ENCODE data around the gene S100A14.
A peak's percentile ranks its signal among the peaks of the same experiment; 100 is the strongest.

S100A14 gene

GRCh38 chr1:153616144-153616916 lies at the start of gene S100A14:
S100A14 (minus strand) TSS chr1:153616325; CDS start chr1:153615858, 467 bp downstream.
- H3K4me3 ChIP-seq (ENCODE audit: low read depth, low read length): no peak within 1 kb of the TSS

- no peak overlapping the region for H3K4me3 ChIP-seq (ENCODE audit: low read depth, low read length)
These were observed 47.1 kb upstream of the S100A14 start for GRCh38 chr1:153663211-153663610.

- no peak overlapping the region for H3K4me3 ChIP-seq (ENCODE audit: low read depth, low read length)
These were observed 46.1 kb upstream of the S100A14 start for GRCh38 chr1:153662269-153662668.

GRCh38 chr1:153661111-153661708 lies 45.1 kb upstream of the S100A14 start:
- no peak overlapping the region for H3K4me3 ChIP-seq (ENCODE audit: low read depth, low read length)

- H3K4me3 ChIP-seq (ENCODE audit: low read depth, low read length): peak overlapping the region; percentile 72
These were observed 43.5 kb upstream of the S100A14 start for GRCh38 chr1:153659656-153660055.

GRCh38 chr1:153659175-153659534 lies 43.0 kb upstream of the S100A14 start:
- peak overlapping the region; percentile 72 for H3K4me3 ChIP-seq (ENCODE audit: low read depth, low read length)

GRCh38 chr1:153658400-153659174 lies 42.5 kb upstream of the S100A14 start, which contains the start of gene SNAPIN:
SNAPIN (plus strand) TSS chr1:153658703; CDS start chr1:153658744, 41 bp downstream.
- H3K4me3 ChIP-seq (ENCODE audit: low read depth, low read length): peak within 1 kb of the TSS; percentile 72

- H3K4me3 ChIP-seq (ENCODE audit: low read depth, low read length): no peak overlapping the region
These were observed 39.2 kb upstream of the S100A14 start for GRCh38 chr1:153655333-153655732.

GRCh38 chr1:153652805-153653500 lies 36.8 kb upstream of the S100A14 start:
- no peak overlapping the region for H3K4me3 ChIP-seq (ENCODE audit: low read depth, low read length)

- H3K4me3 ChIP-seq (ENCODE audit: low read depth, low read length): no peak overlapping the region
These were observed 35.6 kb upstream of the S100A14 start for GRCh38 chr1:153651771-153652170.

- no peak overlapping the region for H3K4me3 ChIP-seq (ENCODE audit: low read depth, low read length)
These were observed 33.7 kb upstream of the S100A14 start for GRCh38 chr1:153649863-153650235.

- H3K4me3 ChIP-seq (ENCODE audit: low read depth, low read length): no peak overlapping the region
These were observed 33.2 kb upstream of the S100A14 start for GRCh38 chr1:153649137-153649862.

GRCh38 chr1:153648000-153648643 lies 32.0 kb upstream of the S100A14 start:
- H3K4me3 ChIP-seq (ENCODE audit: low read depth, low read length): no peak overlapping the region

- no peak overlapping the region for H3K4me3 ChIP-seq (ENCODE audit: low read depth, low read length)
These were observed 31.2 kb upstream of the S100A14 start for GRCh38 chr1:153647346-153647714.

- H3K4me3 ChIP-seq (ENCODE audit: low read depth, low read length): no peak overlapping the region
These were observed 30.7 kb upstream of the S100A14 start for GRCh38 chr1:153646672-153647345.

- H3K4me3 ChIP-seq (ENCODE audit: low read depth, low read length): no peak overlapping the region
These were observed 27.7 kb upstream of the S100A14 start for GRCh38 chr1:153643816-153644215.

GRCh38 chr1:153643100-153643499 lies 27.0 kb upstream of the S100A14 start:
- no peak overlapping the region for H3K4me3 ChIP-seq (ENCODE audit: low read depth, low read length)

GRCh38 chr1:153642161-153642560 lies 26.0 kb upstream of the S100A14 start:
- H3K4me3 ChIP-seq (ENCODE audit: low read depth, low read length): no peak overlapping the region

- no peak overlapping the region for H3K4me3 ChIP-seq (ENCODE audit: low read depth, low read length)
These were observed 24.7 kb upstream of the S100A14 start for GRCh38 chr1:153640861-153641260.

Data from iPS-11a (cell line).